ENCODE measurements around the gene PLPPR5.

DNA sequence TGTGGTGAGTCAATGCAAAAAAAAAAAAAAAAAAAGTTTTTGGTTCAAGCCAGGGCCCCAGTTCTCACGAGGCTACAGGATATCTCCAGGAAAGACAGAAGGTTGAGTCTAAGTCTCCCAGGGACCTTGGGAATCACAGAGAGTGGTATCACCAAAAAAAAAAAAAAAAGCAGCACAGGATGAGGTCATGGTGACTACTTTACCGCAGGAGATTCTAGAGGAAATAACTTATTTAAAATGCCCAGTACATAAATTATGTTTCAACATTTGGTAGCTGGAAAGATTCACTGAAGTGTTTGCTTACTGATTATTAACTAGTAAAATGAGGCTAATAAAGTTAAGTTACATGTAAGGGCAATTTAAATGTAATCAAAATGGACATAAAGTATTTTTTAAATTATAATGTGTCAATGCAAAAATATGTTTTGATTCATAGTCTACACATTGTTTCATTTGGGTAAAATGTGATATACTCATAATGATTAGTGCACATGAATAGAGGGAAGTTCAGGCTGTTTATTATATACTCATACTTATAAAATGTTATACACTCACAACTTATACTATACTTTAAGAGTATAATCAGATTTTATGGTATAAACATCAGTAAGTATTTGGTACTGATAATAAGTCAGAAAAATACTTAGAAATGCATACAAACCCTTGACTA lies 84.1 kb downstream of the PLPPR5 start:
- TF ChIP-seq EZH2 (IDR thresholded peaks at IDR 0.05; ENCODE audit: borderline replicate concordance, control insufficient read depth, low read depth, low read length): no peak
- TF ChIP-seq CREB1 (IDR thresholded peaks at IDR 0.05; ENCODE audit: low read depth): no peak
- TF ChIP-seq, protein P1, sequence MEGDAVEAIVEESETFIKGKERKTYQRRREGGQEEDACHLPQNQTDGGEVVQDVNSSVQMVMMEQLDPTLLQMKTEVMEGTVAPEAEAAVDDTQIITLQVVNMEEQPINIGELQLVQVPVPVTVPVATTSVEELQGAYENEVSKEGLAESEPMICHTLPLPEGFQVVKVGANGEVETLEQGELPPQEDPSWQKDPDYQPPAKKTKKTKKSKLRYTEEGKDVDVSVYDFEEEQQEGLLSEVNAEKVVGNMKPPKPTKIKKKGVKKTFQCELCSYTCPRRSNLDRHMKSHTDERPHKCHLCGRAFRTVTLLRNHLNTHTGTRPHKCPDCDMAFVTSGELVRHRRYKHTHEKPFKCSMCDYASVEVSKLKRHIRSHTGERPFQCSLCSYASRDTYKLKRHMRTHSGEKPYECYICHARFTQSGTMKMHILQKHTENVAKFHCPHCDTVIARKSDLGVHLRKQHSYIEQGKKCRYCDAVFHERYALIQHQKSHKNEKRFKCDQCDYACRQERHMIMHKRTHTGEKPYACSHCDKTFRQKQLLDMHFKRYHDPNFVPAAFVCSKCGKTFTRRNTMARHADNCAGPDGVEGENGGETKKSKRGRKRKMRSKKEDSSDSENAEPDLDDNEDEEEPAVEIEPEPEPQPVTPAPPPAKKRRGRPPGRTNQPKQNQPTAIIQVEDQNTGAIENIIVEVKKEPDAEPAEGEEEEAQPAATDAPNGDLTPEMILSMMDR (IDR thresholded peaks at IDR 0.05 in 2 of 3, conservative IDR thresholded peaks at IDR 0.05 in 1 of 3; ENCODE audit: control insufficient read depth in 2 of 3, extremely low read depth in 1 of 3, insufficient read depth in 1 of 3, low read depth in 3 of 3, low read length in 3 of 3): no peak
- no peak for TF ChIP-seq MYC (IDR thresholded peaks at IDR 0.05; ENCODE audit: insufficient read depth, insufficient read length, insufficient replicate concordance, low read length, severe bottlenecking)
- TF ChIP-seq TBL1XR1 (IDR thresholded peaks at IDR 0.05; ENCODE audit: low read depth, low read length): no peak
- TF ChIP-seq, protein P2, sequence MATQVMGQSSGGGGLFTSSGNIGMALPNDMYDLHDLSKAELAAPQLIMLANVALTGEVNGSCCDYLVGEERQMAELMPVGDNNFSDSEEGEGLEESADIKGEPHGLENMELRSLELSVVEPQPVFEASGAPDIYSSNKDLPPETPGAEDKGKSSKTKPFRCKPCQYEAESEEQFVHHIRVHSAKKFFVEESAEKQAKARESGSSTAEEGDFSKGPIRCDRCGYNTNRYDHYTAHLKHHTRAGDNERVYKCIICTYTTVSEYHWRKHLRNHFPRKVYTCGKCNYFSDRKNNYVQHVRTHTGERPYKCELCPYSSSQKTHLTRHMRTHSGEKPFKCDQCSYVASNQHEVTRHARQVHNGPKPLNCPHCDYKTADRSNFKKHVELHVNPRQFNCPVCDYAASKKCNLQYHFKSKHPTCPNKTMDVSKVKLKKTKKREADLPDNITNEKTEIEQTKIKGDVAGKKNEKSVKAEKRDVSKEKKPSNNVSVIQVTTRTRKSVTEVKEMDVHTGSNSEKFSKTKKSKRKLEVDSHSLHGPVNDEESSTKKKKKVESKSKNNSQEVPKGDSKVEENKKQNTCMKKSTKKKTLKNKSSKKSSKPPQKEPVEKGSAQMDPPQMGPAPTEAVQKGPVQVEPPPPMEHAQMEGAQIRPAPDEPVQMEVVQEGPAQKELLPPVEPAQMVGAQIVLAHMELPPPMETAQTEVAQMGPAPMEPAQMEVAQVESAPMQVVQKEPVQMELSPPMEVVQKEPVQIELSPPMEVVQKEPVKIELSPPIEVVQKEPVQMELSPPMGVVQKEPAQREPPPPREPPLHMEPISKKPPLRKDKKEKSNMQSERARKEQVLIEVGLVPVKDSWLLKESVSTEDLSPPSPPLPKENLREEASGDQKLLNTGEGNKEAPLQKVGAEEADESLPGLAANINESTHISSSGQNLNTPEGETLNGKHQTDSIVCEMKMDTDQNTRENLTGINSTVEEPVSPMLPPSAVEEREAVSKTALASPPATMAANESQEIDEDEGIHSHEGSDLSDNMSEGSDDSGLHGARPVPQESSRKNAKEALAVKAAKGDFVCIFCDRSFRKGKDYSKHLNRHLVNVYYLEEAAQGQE (IDR thresholded peaks at IDR 0.05; ENCODE audit: low read depth, low read length): no peak
- no peak for TF ChIP-seq CREM (IDR thresholded peaks at IDR 0.05; ENCODE audit: low read depth)
- TF ChIP-seq, protein P3, sequence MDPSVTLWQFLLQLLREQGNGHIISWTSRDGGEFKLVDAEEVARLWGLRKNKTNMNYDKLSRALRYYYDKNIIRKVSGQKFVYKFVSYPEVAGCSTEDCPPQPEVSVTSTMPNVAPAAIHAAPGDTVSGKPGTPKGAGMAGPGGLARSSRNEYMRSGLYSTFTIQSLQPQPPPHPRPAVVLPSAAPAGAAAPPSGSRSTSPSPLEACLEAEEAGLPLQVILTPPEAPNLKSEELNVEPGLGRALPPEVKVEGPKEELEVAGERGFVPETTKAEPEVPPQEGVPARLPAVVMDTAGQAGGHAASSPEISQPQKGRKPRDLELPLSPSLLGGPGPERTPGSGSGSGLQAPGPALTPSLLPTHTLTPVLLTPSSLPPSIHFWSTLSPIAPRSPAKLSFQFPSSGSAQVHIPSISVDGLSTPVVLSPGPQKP (IDR thresholded peaks at IDR 0.05; ENCODE audit: low read depth, low read length): no peak
- TF ChIP-seq KLF5 (IDR thresholded peaks at IDR 0.05; ENCODE audit: partially characterized antibody): no peak

Measured in GM12878 (cell line).